MCF 10A (cell line): Measurements from ENCODE around the gene NEUROD4. TPM values are rescaled to one million over a fixed set of nuclear protein-coding genes. Genes with fewer than 3 reads are reported as not detected.

ENCODE experiments used
- BruUV-seq: library from RNA; stranded (reverse); fragments of 400-500 nt; replicated peaks from 2 replicates; lab custom pipeline; 2021; lab: Mats Ljungman, UMichigan
- CTCF ChIA-PET: fragments of 300-600 bp; sonication (Branson Sonifier 250); formaldehyde crosslinking; extraction: SDS; loops from one replicate; lab custom pipeline; 2021; ENCODE audit warnings: antibody characterized with exemption, inconsistent platforms; lab: Yijun Ruan, JAX
- POLR2A ChIA-PET: fragments of 300-600, 350-650 bp; sonication (Branson Sonifier 250); formaldehyde crosslinking; extraction: SDS; loops from one replicate; lab custom pipeline; 2020; ENCODE audit warnings: antibody characterized with exemption, inconsistent platforms; lab: Yijun Ruan, JAX
- DNase-seq: peaks from one replicate; pipeline ENCODE4 v3.0.0-alpha.2; 2018; ENCODE audit not compliant: unreplicated experiment
- H3K27ac Mint-ChIP-seq: one replicate; pipeline ENCODE4 v1.8.0; 2022; ENCODE audit warnings: mild to moderate bottlenecking, low read depth, mixed read lengths; ENCODE audit not compliant: unreplicated experiment
- H3K27me3 Mint-ChIP-seq: one replicate; pipeline ENCODE4 v1.8.0; 2022; ENCODE audit warnings: mixed read lengths; ENCODE audit not compliant: insufficient read depth, unreplicated experiment
- H3K36me3 Mint-ChIP-seq: one replicate; pipeline ENCODE4 v1.8.0; 2022; ENCODE audit warnings: mild to moderate bottlenecking, moderate library complexity, mixed read lengths; ENCODE audit not compliant: insufficient read depth, unreplicated experiment
- H3K4me1 Mint-ChIP-seq: one replicate; pipeline ENCODE4 v1.8.0; 2022; ENCODE audit warnings: mixed read lengths; ENCODE audit not compliant: insufficient read depth, unreplicated experiment
- H3K4me3 Mint-ChIP-seq: one replicate; pipeline ENCODE4 v1.8.0; 2022; ENCODE audit warnings: mild to moderate bottlenecking, moderate library complexity, mixed read lengths; ENCODE audit not compliant: unreplicated experiment
- H3K9me3 Mint-ChIP-seq: one replicate; pipeline ENCODE4 v1.8.0; 2022; ENCODE audit warnings: mixed read lengths; ENCODE audit not compliant: unreplicated experiment
- CTCF ChIP-seq: fragments of 200-600 bp; IDR thresholded peaks from one replicate; pipeline ENCODE4 v1.8.0; 2022; ENCODE audit warnings: antibody characterized with exemption, mild to moderate bottlenecking; ENCODE audit not compliant: unreplicated experiment
- intact Hi-C: fragments of 100-400 bp; cut with micrococcal nuclease; formaldehyde crosslinking; loops from 2 replicates; pipeline ENCODE4 v1.14.1; 2022
- total RNA-seq: library from RNA; stranded (reverse); gene quantifications from 2 replicates; pipeline ENCODE4 v1.2.3, GENCODE V29; 2022

Gene NEUROD4
- total RNA-seq, 1 experiment from 2014 or later, result not detected

- CTCF ChIA-PET, result interaction anchor here (2.0 to 15.5 kb wide), 2 partner anchors 8 to 71 kb away, joined by 15 to 233 read pairs; no protein-coding TSS in a partner anchor
- POLR2A ChIA-PET, result no interaction called here
- H3K36me3 Mint-ChIP-seq, result no peaks in the 10 kb centered on the region
- no peak overlapping the region for H3K27ac Mint-ChIP-seq
- no peak overlapping the region for H3K4me3 Mint-ChIP-seq
- no peaks in the 10 kb centered on the region for H3K9me3 Mint-ChIP-seq
- no peak for DNase-seq
- BruUV-seq, result no TSS peak
- TF ChIP-seq CTCF, result no peak
- peaks cover 92% of the 10 kb centered on the region for H3K27me3 Mint-ChIP-seq
- intact Hi-C loops, result no loop called here
- H3K4me1 Mint-ChIP-seq, result no peaks in the 10 kb centered on the region
Measured at GRCh38 chr12:55063291-55063690, 43.5 kb downstream of the NEUROD4 start.

- POLR2A ChIA-PET, result no interaction called here
- CTCF ChIA-PET, result interaction anchor here (0.9 to 15.5 kb wide), 2 partner anchors 73 to 107 kb away, joined by 3 to 233 read pairs; no protein-coding TSS in a partner anchor
- no peak overlapping the region for H3K27ac Mint-ChIP-seq
- BruUV-seq, result no TSS peak
- intact Hi-C loops, result no loop called here
- TF ChIP-seq CTCF, result no peak
- no peak for DNase-seq
- H3K36me3 Mint-ChIP-seq, result no peaks in the 10 kb centered on the region
- H3K9me3 Mint-ChIP-seq, result no peaks in the 10 kb centered on the region
- no peak overlapping the region for H3K4me3 Mint-ChIP-seq
- no peaks in the 10 kb centered on the region for H3K4me1 Mint-ChIP-seq
- H3K27me3 Mint-ChIP-seq, result peaks cover 70% of the 10 kb centered on the region
Measured at GRCh38 chr12:55065535-55065934, 45.8 kb downstream of the NEUROD4 start.

- TF ChIP-seq CTCF, result no peak
- Mint-ChIP-seq H3K27me3 (peaks cover 49% of the 10 kb centered on the region), H3K36me3 (no peaks in the 10 kb centered on the region), H3K4me1 (no peaks in the 10 kb centered on the region), H3K27ac (no peak overlapping the region), H3K9me3 (no peaks in the 10 kb centered on the region), H3K4me3 (no peak overlapping the region)
- intact Hi-C loops, result loop anchor here (1.0 kb wide), 1 partner anchor 74 kb away; no protein-coding TSS in a partner anchor
- POLR2A ChIA-PET, result interaction anchor here (0.7 kb wide), 1 partner anchor 368 kb away, joined by 3 read pairs; no protein-coding TSS in a partner anchor
- BruUV-seq, result no TSS peak
- DNase-seq, result no peak
- CTCF ChIA-PET, result interaction anchor here (0.7 to 15.5 kb wide), 30 partner anchors 9 to 366 kb away, joined by 3 to 233 read pairs (median 4); no protein-coding TSS in a partner anchor
Measured at GRCh38 chr12:55067701-55068100, 47.9 kb downstream of the NEUROD4 start.

- ChIA-PET CTCF (interaction anchor here (0.6 to 15.5 kb wide), 35 partner anchors 8 to 367 kb away, joined by 3 to 233 read pairs (median 4); partner anchors contain the start of gene TESPA1), POLR2A (no interaction called here)
- Mint-ChIP-seq H3K4me3 (no peak overlapping the region), H3K27ac (no peak overlapping the region), H3K27me3 (peaks cover 41% of the 10 kb centered on the region), H3K36me3 (no peaks in the 10 kb centered on the region), H3K9me3 (no peaks in the 10 kb centered on the region), H3K4me1 (no peaks in the 10 kb centered on the region)
- BruUV-seq, result no TSS peak
- intact Hi-C loops, result loop anchor here (1.0 kb wide), 1 partner anchor 75 kb away; no protein-coding TSS in a partner anchor
- DNase-seq, result peak; percentile 65
- TF ChIP-seq CTCF, result peak; percentile 74
Measured at GRCh38 chr12:55068416-55069010, 48.7 kb downstream of the NEUROD4 start.
